H1 (cell line): ENCODE results near the gene SOX6. TPM values are rescaled to one million over a fixed set of nuclear protein-coding genes. Genes with fewer than 3 reads are reported as not detected.

Source experiments
- CEBPB ChIP-seq: IDR thresholded peaks from 2 replicates; pipeline ENCODE4 v1.6.1; 2012; ENCODE audit warnings: low read depth, low read length
- CREB1 ChIP-seq: IDR thresholded peaks from 2 replicates; pipeline ENCODE4 v1.6.1; 2012; ENCODE audit warnings: inconsistent platforms
- E2F6 ChIP-seq: IDR thresholded peaks from 2 replicates; pipeline ENCODE4 v1.6.1; 2012; ENCODE audit warnings: inconsistent platforms
- FOSL1 ChIP-seq: IDR thresholded peaks from 2 replicates; pipeline ENCODE4 v1.6.1; 2011; ENCODE audit warnings: mild to moderate bottlenecking, low read depth, low read length, moderate library complexity; ENCODE audit not compliant: insufficient read depth
- HDAC2 ChIP-seq, 2 experiments: fragments of 300-600 bp in 1 of 2; sonication (generic) in 1 of 2; IDR thresholded peaks; 2 replicates each; pipeline ENCODE4 v1.6.1; 2011 to 2012; ENCODE audit warnings: low read depth in 2 of 2, low read length in 2 of 2, mild to moderate bottlenecking in 2 of 2, moderate library complexity in 2 of 2, borderline replicate concordance in 1 of 2, inconsistent platforms in 1 of 2
- JUN ChIP-seq: IDR thresholded peaks from 2 replicates; pipeline ENCODE4 v1.6.1; 2011; ENCODE audit warnings: low read depth, mild to moderate bottlenecking, improper control_type of control experiment, low read length
- SIX5 ChIP-seq: IDR thresholded peaks from 2 replicates; pipeline ENCODE4 v1.6.1; 2011; ENCODE audit warnings: mild to moderate bottlenecking, low read depth, low read length
- SRF ChIP-seq: IDR thresholded peaks from 2 replicates; pipeline ENCODE4 v1.6.1; 2011; ENCODE audit warnings: mild to moderate bottlenecking, low read depth, low read length, moderate library complexity
- polyA plus RNA-seq, 7 experiments: library from polyadenylated mRNA; depleted of rRNA in 3 of 7; stranded (reverse) in 5 of 7; unstranded in 2 of 7; fragments of >200 nt in 5 of 7; fragments of 200-250 nt in 2 of 7; gene quantifications; 1 replicate in 5 of 7; 2 replicates in 1 of 7; 4 replicates in 1 of 7; pipeline versions ENCODE4 v1.2.1 to v1.2.3, GENCODE V29; 2011 to 2013; ENCODE audit warnings: missing spikeins in 2 of 7, mixed read lengths in 2 of 7
- total RNA-seq: library from RNA; stranded (reverse); fragmentation: NEBNext Ultra II Directional; extraction: Animal tissue kit (Norgen Biotek cat#: 25700); gene quantifications from 2 replicates; pipeline ENCODE4 v1.2.1, GENCODE V29; 2021

Gene SOX6
- total and polyA plus RNA-seq, 2 of the 8 experiments (the other 6 are each of a cell fraction or from before 2014, with no cell fraction given) = 0.09 TPM; not detected in 1

GRCh38 chr11:16225623-16226022 lies 130.7 kb downstream of the SOX6 start (continued):
- TF ChIP-seq CREB1 = no peak
- TF ChIP-seq CEBPB = no peak
- no peak for TF ChIP-seq SIX5
- TF ChIP-seq HDAC2 (IDR thresholded peaks at IDR 0.05; ENCODE audit: borderline replicate concordance in 1 of 2, low read depth in 2 of 2, low read length in 2 of 2) = no peak
- TF ChIP-seq E2F6 = no peak
- no peak for TF ChIP-seq SRF
- TF ChIP-seq JUN = no peak
- no peak for TF ChIP-seq FOSL1
